Measurements from ENCODE around the gene DIAPH2. TPM values are rescaled to one million over a fixed set of nuclear protein-coding genes. Genes with fewer than 3 reads are reported as not detected.

The DIAPH2 gene
- total RNA-seq, 2 donors from 2014 or later: 21.5 to 51.8 TPM

GRCh38 chrX:97000682-97001368 is 316.2 kb downstream of the DIAPH2 start:
- no peak overlapping the region for H3K27ac ChIP-seq (ENCODE audit: low read depth, low read length)
- H3K4me1 ChIP-seq (ENCODE audit: control insufficient read depth, insufficient read depth, low read length): no peaks in the 10 kb centered on the region
- Mint-ChIP-seq H3K27ac (no peak overlapping the region), H3K4me1 (peaks cover 2% of the 10 kb centered on the region), H3K36me3 (ENCODE audit: low read depth) (peaks cover 24% of the 10 kb centered on the region), H3K9me3 (peaks cover 17% of the 10 kb centered on the region), H3K27me3 (ENCODE audit: insufficient read depth) (no peaks in the 10 kb centered on the region), H3K4me3 (no peak overlapping the region)
- H3K4me3 ChIP-seq (ENCODE audit: low read length): no peak overlapping the region
- H3K9ac ChIP-seq (ENCODE audit: extremely low read depth, low read length, poor library complexity, severe bottlenecking): no peak overlapping the region
- no peaks in the 10 kb centered on the region for H3K27me3 ChIP-seq (ENCODE audit: control insufficient read depth, insufficient read depth, low read length, poor library complexity, severe bottlenecking)
- TF ChIP-seq CTCF (conservative IDR thresholded peaks at IDR 0.05): no peak
- DNase-seq: no peak
- no peaks in the 10 kb centered on the region for H3K36me3 ChIP-seq (ENCODE audit: control insufficient read depth, insufficient read depth, low read length)
- H3K9me3 ChIP-seq (ENCODE audit: control insufficient read depth, low read length): no peaks in the 10 kb centered on the region

- no peak overlapping the region for H3K4me3 ChIP-seq (ENCODE audit: low read length)
- no peaks in the 10 kb centered on the region for H3K9me3 ChIP-seq (ENCODE audit: control insufficient read depth, low read length)
- Mint-ChIP-seq H3K9me3 (no peaks in the 10 kb centered on the region), H3K4me1 (no peaks in the 10 kb centered on the region), H3K36me3 (ENCODE audit: low read depth) (peaks cover 4% of the 10 kb centered on the region), H3K27me3 (ENCODE audit: insufficient read depth) (no peaks in the 10 kb centered on the region), H3K27ac (no peak overlapping the region), H3K4me3 (no peak overlapping the region)
- TF ChIP-seq CTCF (conservative IDR thresholded peaks at IDR 0.05): no peak
- no peaks in the 10 kb centered on the region for H3K36me3 ChIP-seq (ENCODE audit: control insufficient read depth, insufficient read depth, low read length)
- no peak overlapping the region for H3K27ac ChIP-seq (ENCODE audit: low read depth, low read length)
- no peaks in the 10 kb centered on the region for H3K4me1 ChIP-seq (ENCODE audit: control insufficient read depth, insufficient read depth, low read length)
- H3K9ac ChIP-seq (ENCODE audit: extremely low read depth, low read length, poor library complexity, severe bottlenecking): no peak overlapping the region
- no peaks in the 10 kb centered on the region for H3K27me3 ChIP-seq (ENCODE audit: control insufficient read depth, insufficient read depth, low read length, poor library complexity, severe bottlenecking)
- DNase-seq: no peak
- WGBS, 2 experiments (ENCODE audit: insufficient coverage in 1 of 2, insufficient read length in 1 of 2): 97 to 100% methylated on average over 1 to 3 of the region's 3 CpGs
Observed at GRCh38 chrX:97006167-97006566, 321.5 kb downstream of the DIAPH2 start.

GRCh38 chrX:97009391-97009790 is 324.7 kb downstream of the DIAPH2 start:
- Histone ChIP-seq H3K4me3 (ENCODE audit: low read length) (no peak overlapping the region), H3K36me3 (ENCODE audit: control insufficient read depth, insufficient read depth, low read length) (no peaks in the 10 kb centered on the region), H3K9ac (ENCODE audit: extremely low read depth, low read length, poor library complexity, severe bottlenecking) (no peak overlapping the region), H3K4me1 (ENCODE audit: control insufficient read depth, insufficient read depth, low read length) (no peaks in the 10 kb centered on the region), H3K27me3 (ENCODE audit: control insufficient read depth, insufficient read depth, low read length, poor library complexity, severe bottlenecking) (no peaks in the 10 kb centered on the region), H3K27ac (ENCODE audit: low read depth, low read length) (no peak overlapping the region), H3K9me3 (ENCODE audit: control insufficient read depth, low read length) (no peaks in the 10 kb centered on the region)
- DNase-seq: no peak
- TF ChIP-seq CTCF (conservative IDR thresholded peaks at IDR 0.05): no peak
- Mint-ChIP-seq H3K4me1 (no peaks in the 10 kb centered on the region), H3K27me3 (ENCODE audit: insufficient read depth) (no peaks in the 10 kb centered on the region), H3K9me3 (no peaks in the 10 kb centered on the region), H3K4me3 (no peak overlapping the region), H3K36me3 (ENCODE audit: low read depth) (no peaks in the 10 kb centered on the region), H3K27ac (no peak overlapping the region)
